K562 (cell line): ENCODE data around the gene ACO2. TPM values are rescaled to one million over a fixed set of nuclear protein-coding genes. Genes with fewer than 3 reads are reported as not detected.

Experiments used
- BDP1 ChIP-seq: IDR thresholded peaks from 3 replicates; pipeline ENCODE4 v1.6.1; 2011; ENCODE audit not compliant: insufficient read length, insufficient read depth
- CEBPB ChIP-seq: fragments of 450-650 bp; IDR thresholded peaks from 2 replicates; pipeline ENCODE4 v1.6.1; 2016; ENCODE audit warnings: missing genetic modification characterization, missing compliant biosample characterization
- FOS ChIP-seq: IDR thresholded peaks from 3 replicates; pipeline ENCODE4 v1.6.1; 2011; ENCODE audit not compliant: insufficient read length; ENCODE audit errors: extremely low read depth
- KAT8 ChIP-seq: fragments of 450-650 bp; IDR thresholded peaks from 2 replicates; pipeline ENCODE4 v1.6.1; 2016; ENCODE audit warnings: low read depth, mild to moderate bottlenecking
- MAFK ChIP-seq: IDR thresholded peaks from 2 replicates; pipeline ENCODE4 v1.6.1; 2011; ENCODE audit warnings: low read length, improper control_type of control experiment
- MED1 ChIP-seq: sonication (generic); formaldehyde crosslinking; IDR thresholded peaks from 2 replicates; pipeline ENCODE4 v1.8.1; 2023; ENCODE audit warnings: missing genetic modification reagents, borderline replicate concordance
- PRMT5 ChIP-seq: sonication (generic); formaldehyde crosslinking; IDR thresholded peaks from 2 replicates; pipeline ENCODE4 v1.5.0; 2020; ENCODE audit warnings: missing genetic modification reagents
- PYGO2 ChIP-seq: fragments of 450-650 bp; IDR thresholded peaks from 2 replicates; pipeline ENCODE4 v1.6.1; 2016; ENCODE audit warnings: mild to moderate bottlenecking, missing genetic modification characterization, moderate library complexity, missing compliant biosample characterization
- SPI1 ChIP-seq: IDR thresholded peaks from 2 replicates; pipeline ENCODE4 v1.6.1; 2011; ENCODE audit warnings: low read depth, low read length, control low read depth, borderline replicate concordance
- STAT5B ChIP-seq: fragments of 250-450 bp; sonication (Bioruptor Pico); IDR thresholded peaks from 2 replicates; pipeline ENCODE4 v1.8.0; 2021; ENCODE audit warnings: mild to moderate bottlenecking, inconsistent platforms
- TAF9B ChIP-seq: fragments of 450-650 bp; IDR thresholded peaks from 2 replicates; pipeline ENCODE4 v1.6.1; 2018; ENCODE audit warnings: mild to moderate bottlenecking; ENCODE audit not compliant: partially characterized antibody
- TCF3 ChIP-seq: sonication (generic); formaldehyde crosslinking; IDR thresholded peaks from 2 replicates; pipeline ENCODE4 v1.4.0; 2020; ENCODE audit warnings: mild to moderate bottlenecking, missing genetic modification reagents
- ZMIZ1 ChIP-seq, 2 experiments: fragments of 150-350 bp in 1 of 2; IDR thresholded peaks; 2 replicates each; pipeline ENCODE4 v1.6.1; 2012 to 2016; ENCODE audit warnings: low read depth in 2 of 2, low read length in 2 of 2, mild to moderate bottlenecking in 1 of 2, moderate library complexity in 1 of 2
- ZNF384 ChIP-seq: IDR thresholded peaks from 2 replicates; pipeline ENCODE4 v1.6.1; 2012; ENCODE audit warnings: low read depth, low read length, improper control_type of control experiment
- ZZZ3 ChIP-seq: fragments of 450-650 bp; IDR thresholded peaks from 2 replicates; pipeline ENCODE4 v1.6.1; 2016; ENCODE audit warnings: antibody characterized with exemption, mild to moderate bottlenecking, moderate library complexity
- polyA plus RNA-seq, 8 experiments: library from polyadenylated mRNA; depleted of rRNA in 4 of 8; stranded (reverse) in 5 of 8; unstranded in 3 of 8; fragments of >200 nt; fragmentation: Nextera tagmentation in 2 of 8; fragmentation: Illumina TruSeq in 1 of 8; extraction: Ambion mirVana in 2 of 8; extraction: Trizol in 1 of 8; gene quantifications; 2 replicates each; pipeline versions ENCODE4 v1.2.1 to v1.2.3, GENCODE V29; 2011 to 2014; ENCODE audit warnings: inconsistent platforms in 1 of 8, missing spikeins in 1 of 8
- total RNA-seq, 7 experiments: library from RNA; depleted of rRNA in 6 of 7; stranded (reverse); fragments of >200 nt in 6 of 7; fragmentation: Illumina TruSeq in 2 of 7; extraction: Trizol in 2 of 7; gene quantifications; 2 replicates each; pipeline versions ENCODE4 v1.2.1 to v1.2.3, GENCODE V29; 2011 to 2021; ENCODE audit warnings: low replicate concordance in 1 of 7

ACO2 gene
- total and polyA plus RNA-seq, 9 of the 15 experiments (the other 6 are each of a cell fraction or from before 2014, with no cell fraction given): 16.2 to 119 (median 43.2) TPM

- TF ChIP-seq ZMIZ1 (IDR thresholded peaks at IDR 0.05; ENCODE audit: low read depth in 2 of 2, low read length in 2 of 2) (no peak), SPI1 (peak; percentile 24; the same call in 1 of the 2 replicates), PRMT5 (CRISPR knock-in tag) (no peak), MAFK (no peak), CEBPB (tag) (0 out of 2 replicates have a peak, but pooled peaks have one; percentile 16), MED1 (CRISPR knock-in tag) (no peak), ZZZ3 (peak; percentile 55; the same call in 1 of the 2 replicates), KAT8 (no peak; the same call in 1 of the 2 replicates), FOS (peak; percentile 74), TCF3 (CRISPR knock-in tag) (no peak), TAF9B (peak; percentile 91), BDP1 (no peak), ZNF384 (no peak), STAT5B (CRISPR knock-in tag) (no peak), PYGO2 (no peak)
These were observed at the start of gene ACO2, which contains the start of gene PHF5A (continued) for GRCh38 chr22:41468381-41469217.
